T47D (cell line): ENCODE results near the gene PPP2R3A.
"Not testable (repeated sequence)": the region's sequence is repeated elsewhere in the genome, so short reads cannot be mapped to it uniquely, and the experiment has no call there.

Source experiments
- DNase-seq, 2 experiments: peaks; one replicate each; pipeline versions ENCODE4 v3.0.0 to v3.0.0-alpha.2; 2011 to 2012; ENCODE audit warnings: low read depth in 1 of 2, low spot score in 1 of 2
- JUND ChIP-seq: IDR thresholded peaks from 2 replicates; pipeline ENCODE4 v1.6.1; 2012; ENCODE audit warnings: low read depth
- in situ Hi-C: cut with HindIII; loops from 2 replicates; pipeline ENCODE4 v1.10.0; 2016; ENCODE audit warnings: low sequenced_read_pairs, low pct_unique_long_range_greater_than_20kb

PPP2R3A gene

DNA sequence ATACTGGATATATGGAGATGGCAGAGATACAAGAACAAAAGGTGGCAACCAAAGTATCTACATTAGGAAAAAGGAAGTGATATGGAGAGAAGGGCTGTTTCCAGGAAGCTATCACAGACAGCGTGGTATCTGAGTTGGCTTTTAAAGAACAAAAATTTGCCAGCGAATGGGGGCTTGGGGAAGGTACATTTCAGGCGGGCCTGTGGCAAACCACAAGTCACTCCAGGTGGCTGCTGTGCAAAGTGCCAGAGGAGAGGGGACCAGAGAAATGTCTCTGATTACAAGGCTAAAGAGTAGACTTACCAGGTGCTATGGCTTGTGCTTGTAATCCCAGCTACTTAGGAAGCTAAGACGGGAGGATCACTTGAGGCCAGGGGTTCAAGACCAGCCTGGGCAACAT is 139.5 kb downstream of the PPP2R3A start:
- DNase-seq = no peak

DNA sequence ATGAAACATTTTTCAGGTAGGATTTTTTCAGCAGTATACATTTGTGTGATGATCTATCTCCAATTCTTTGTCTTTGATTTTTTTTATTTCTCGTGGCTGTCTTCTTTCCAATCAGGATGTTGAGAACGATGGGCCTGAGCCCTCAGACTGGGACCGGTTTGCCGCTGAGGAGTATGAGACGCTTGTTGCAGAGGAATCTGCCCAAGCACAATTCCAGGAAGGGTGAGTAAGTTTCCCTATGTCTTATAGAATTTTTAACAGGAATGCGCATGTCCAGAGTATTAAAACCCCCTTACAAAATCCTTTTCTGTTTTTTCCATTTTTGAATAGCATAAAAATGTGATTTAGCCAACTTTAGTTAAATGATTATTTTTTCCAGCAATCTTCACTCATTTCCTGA is 140.6 kb downstream of the PPP2R3A start:
- TF ChIP-seq JUND = no peak
- no peak for DNase-seq
- in situ Hi-C loops = no loop called here

More for the DNA sequence above, 139.5 kb downstream of the PPP2R3A start:
- no peak for TF ChIP-seq JUND
- in situ Hi-C loops = no loop called here

DNA sequence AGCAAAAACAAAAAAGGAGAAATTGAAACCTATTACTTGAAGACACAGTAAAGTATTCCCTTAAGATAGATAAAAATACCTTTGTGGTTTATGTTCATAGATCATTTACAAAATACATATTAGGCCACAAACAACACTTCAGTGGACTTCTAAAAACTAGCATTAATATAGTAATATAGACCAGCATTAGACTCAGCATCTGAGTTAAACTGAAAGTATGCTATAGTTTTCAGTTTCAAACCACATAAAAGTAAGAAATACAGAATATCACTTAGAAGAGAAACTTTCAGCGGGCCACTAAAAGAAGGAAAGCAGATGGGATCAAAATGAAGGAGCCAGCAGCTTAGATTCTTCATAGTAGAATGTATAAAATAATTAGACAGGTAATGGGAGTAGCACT is 144.0 kb downstream of the PPP2R3A start:
- in situ Hi-C loops = no loop called here
- no peak for DNase-seq
- no peak for TF ChIP-seq JUND

DNA sequence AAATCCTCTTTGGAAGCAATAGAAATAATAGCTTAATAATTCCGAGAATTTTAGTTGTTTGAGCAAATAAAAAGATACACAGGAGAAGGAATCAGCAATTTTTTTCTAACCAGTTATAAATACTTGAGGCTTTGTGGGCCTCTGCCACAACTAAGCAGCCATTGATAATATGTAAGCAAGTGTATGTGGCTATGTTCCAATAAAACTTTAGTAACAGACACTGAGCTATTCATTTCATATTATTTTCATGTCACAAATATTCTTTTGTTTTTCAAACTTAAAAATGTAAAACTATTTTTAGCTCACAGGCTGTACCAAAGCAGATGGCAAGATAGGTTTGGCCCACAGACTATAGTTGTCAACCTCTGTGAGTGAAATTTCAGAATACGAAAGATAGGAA is 145.0 kb downstream of the PPP2R3A start:
- in situ Hi-C loops = no loop called here
- DNase-seq = no peak
- no peak for TF ChIP-seq JUND

DNA sequence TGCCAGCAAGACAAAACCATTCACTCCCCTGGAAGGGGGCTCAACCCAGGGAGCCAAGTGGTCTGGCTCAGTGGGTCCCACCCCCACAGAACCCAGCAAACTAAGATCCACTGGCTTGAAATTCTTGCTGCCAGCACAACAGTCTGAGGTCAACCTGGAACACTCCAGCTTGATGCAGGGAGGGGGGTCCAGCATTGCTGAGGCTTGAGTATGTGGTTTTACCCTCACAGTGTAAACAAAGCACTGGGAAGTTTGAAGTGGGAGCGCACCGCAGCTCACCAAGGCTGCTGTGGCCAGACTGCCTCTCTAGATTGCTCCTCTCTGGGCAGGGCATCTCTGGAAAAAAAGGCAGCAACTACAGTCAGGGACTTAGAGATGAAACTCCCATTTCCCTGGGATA is 148.9 kb downstream of the PPP2R3A start:
- DNase-seq = no peak
- TF ChIP-seq JUND = no peak
- in situ Hi-C loops = no loop called here

DNA sequence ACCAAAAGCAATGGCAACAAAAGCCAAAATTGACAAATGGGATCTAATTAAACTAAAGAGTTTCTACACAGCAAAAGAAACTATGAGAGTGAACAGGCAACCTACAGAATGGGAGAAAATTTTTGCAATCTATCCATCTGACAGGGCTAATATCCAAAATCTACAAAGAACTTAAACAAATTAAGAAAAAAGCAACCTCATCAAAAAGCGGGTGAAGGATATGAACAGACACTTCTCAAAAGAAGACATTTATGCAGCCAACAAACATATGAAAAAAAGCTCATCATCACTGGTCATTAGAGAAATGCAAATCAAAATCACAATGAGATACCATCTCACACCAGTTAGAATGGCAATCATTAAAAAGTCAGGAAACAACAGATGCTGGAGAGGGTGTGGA is 153.8 kb downstream of the PPP2R3A start:
- in situ Hi-C loops, DNase-seq: not testable (repeated sequence)

DNA sequence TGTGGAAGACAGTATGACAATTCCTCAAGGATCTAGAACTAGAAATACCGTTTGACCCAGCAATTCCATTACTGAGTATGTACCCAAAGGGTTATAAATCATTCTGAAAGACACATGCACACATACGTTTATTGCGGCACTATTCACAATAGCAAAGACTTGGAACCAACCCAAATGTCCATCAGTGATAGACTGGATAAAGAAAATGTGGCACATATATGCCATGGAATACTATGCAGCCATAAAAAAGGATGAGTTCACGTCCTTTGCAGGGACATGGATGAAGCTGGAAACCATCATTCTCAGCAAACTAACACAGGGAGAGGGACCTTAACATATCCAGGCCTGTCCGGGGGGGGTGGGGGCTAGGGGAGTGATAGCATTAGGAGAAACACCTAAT is 154.3 kb downstream of the PPP2R3A start:
- DNase-seq, in situ Hi-C loops: not testable (repeated sequence)

DNA sequence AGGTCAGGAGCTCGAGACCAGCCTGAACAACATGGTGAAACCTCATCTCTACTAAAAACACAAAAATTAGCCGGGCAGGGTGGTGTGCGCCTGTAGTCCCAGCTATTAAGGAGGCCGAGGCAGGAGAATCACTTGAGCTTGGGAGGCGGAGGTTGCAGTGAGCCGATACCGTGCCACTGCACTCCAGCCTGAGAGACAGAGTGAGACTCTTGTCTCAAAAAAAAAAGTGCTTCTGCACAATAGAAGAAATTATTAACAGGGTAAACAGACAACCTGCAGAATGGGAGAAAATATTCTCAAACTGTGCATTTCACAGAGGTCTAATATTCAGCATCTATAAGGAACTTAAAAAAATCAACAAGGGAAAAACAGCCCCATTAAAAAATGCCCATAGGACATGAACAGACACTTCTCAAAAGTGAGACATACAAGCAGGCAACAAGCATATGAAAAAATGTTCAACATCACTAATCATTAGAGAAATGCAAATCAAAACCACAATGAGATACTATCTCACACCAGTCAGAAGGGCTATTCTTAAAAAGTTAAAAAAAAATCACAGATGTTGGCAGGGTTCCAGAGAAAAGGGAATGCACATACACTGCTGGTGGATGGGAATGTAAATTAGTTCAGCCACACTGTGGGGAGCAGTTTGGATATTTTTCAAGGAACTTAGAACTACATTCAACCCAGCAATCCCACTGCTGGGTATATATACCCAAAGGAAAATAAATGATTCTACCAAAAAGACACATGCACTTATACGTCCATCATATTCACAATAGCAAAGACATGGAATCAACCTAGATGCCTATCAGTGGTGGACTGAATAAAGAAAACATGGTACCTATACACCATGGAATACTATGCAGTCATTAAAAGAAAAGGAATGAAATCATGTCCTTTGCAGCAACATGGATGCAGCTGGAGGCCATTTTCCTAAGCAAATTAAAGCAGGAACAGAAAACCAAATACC is 155.1 kb downstream of the PPP2R3A start:
- in situ Hi-C loops = no loop called here

DNA sequence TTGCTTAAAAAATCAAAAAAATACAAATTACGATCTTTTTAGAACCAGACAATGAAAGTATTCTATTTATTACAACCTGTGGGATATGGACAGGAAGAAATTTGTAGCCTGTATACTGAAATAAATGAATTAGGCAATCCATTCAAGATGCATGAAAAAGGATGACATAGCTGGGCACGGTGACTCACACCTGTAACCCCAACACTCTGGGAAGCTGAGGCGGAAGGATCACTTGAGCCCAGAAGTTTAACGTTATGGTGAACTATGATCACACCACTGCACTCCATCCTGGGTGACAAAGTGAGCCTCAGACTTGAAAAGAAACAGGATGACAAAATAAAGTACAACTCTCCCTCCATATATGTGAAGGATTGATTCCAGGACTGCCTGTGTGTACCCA is 156.5 kb downstream of the PPP2R3A start:
- in situ Hi-C loops = no loop called here
- no peak for TF ChIP-seq JUND
- no peak for DNase-seq

More for the DNA sequence above, 155.1 kb downstream of the PPP2R3A start:
- no peak for DNase-seq
- no peak for TF ChIP-seq JUND

DNA sequence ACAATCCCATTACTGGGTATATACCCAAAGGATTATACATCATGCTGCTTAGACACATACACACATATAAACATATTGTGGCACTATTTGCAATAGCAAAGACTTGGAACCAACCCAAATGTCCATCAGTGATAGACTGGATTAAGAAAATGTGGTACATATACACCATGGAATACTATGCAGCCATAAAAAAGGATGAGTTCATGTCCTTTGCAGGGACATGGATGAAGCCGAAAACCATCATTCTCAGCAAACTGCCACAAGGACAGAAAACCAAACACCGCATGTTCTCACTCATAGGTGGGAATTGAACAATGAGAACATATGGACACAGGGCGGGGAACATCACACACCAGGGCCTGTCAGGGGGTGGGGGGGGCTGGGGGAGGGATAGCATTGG is 166.1 kb downstream of the PPP2R3A start:
- in situ Hi-C loops, DNase-seq: not testable (repeated sequence)

DNA sequence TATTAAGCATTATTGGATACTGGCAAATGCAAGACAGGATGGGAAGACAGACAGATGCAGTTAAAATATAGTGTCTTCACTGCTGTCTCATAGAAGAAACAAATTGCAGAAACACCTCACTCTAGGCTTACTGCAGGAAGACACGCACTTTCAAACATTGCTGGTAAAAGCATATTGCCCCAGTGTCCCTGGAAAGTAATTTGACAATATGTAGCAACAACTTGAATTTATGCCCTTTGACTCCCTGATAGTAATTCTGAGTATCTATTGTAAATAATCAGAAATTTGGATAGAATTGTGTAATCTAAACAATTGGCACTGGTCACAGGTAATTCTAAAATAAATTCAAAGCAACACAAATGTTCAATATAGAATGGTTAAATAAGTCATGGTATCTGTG is 168.6 kb downstream of the PPP2R3A start:
- no peak for TF ChIP-seq JUND
- in situ Hi-C loops = no loop called here
- no peak for DNase-seq

DNA sequence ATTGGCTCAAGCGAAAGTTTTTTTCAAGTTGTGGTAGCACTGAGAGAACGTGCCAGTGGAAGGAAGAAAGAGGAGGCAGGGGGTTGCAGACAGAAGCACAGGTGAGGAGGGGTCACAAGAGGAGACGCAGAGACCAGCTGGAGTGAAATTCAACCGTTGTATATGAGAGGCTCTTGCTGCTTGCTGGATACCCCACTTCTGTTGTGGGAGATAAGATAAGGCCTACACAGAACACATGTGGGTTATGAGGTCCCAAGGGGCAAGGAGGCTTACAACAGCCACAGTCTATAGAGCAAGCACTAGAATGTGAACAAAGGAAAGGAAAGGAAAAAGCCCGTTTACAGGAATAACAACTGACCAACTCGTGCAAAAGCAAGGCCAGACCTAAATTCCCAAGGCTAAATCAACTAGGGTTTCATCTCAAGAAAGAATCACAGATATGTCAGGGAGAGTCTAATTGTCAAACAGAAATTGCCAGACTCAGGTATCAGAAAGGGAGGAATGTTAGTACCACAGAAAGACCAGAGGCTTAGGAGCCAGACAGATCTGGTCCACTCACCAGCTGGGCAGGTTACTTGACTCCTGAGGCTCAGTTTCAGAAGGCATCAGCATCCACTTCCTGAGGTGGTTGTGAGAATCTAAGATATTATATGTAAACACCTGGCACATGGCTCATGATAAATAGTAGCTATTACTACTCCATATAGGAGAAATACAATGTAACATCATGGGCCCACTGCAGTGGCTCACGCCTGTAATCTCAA is 169.7 kb downstream of the PPP2R3A start:
- in situ Hi-C loops = no loop called here
- TF ChIP-seq JUND = no peak
- no peak for DNase-seq

DNA sequence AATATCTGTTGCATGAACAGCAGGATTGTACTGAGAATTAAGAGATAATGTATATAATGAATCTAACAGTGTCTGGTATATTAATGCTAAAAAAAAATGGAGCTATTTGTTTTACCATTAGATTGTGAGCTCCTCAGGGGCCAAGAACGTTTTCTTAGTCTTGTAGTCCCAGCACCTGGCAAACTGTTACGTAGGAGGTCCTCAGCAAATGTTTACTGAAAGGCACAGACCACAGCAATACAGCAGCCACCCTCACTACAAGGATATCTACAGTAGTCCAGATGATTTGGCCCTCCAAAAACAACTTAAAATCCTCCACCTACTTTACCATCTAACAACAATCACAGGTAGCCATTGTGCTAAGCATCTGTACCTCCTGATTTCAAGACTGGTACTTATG is 170.9 kb downstream of the PPP2R3A start:
- in situ Hi-C loops = no loop called here
- no peak for TF ChIP-seq JUND
- DNase-seq = no peak
